Middle frontal gyrus (tissue), 1 donor: ENCODE measurements around the gene LY9.

ENCODE experiments used
- DNase-seq: peaks from one replicate; pipeline ENCODE4 v3.0.0-alpha.2; 2015; ENCODE audit warnings: low spot score; ENCODE audit errors: extremely low spot score

The LY9 gene

GRCh38 chr1:160835751-160836150 is 39.8 kb downstream of the LY9 start:
- DNase-seq = no peak

DNA sequence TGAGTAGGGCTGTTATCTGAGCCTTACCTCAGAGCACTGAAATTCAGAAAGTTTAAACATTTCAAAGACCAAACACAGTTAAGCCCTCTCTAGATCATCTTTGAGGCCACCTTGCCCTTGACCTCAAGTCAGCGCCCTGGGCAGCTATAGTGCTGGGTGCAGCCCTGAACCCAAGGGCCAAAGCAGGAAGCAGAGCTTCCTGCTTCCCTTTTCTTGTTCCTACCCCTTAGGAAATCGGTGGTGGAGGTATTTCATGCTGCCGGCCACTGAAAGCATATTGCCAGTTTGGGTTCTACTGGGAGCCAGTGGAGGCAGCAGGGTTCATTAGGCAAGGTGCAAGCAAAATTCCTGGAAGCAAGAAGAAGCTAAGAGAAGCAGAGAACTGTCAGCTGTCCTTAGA is 40.6 kb downstream of the LY9 start:
- no peak for DNase-seq

DNA sequence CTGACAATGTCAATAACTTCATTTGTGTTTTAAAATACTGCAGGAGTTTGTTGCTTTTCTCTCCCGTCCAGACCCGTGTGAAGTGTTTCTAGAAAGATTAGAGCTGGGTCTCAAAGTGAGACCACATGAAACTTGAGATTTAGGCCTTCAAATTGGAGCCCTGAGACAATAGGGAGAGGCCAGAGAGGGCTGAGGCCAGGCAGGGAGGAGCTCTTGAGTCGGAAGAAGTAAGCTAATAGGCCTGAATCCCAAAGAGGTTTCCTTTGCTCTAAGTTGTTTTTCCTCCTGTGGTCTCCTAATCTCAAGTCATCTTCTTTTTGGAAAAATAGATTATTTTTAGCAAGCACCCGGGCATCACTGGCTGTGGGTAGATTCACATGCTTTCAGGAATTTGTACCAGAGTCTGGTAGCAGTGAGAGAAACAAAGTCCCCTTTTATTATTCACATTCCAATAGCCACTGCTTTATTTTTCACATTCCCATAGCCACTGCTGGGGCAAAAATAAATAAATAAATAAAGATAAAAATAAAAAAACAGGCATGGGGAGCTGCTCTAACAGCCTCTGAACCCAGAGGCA is 41.1 kb downstream of the LY9 start:
- DNase-seq = no peak

GRCh38 chr1:160837558-160838205 is 41.7 kb downstream of the LY9 start:
- DNase-seq = no peak

DNA sequence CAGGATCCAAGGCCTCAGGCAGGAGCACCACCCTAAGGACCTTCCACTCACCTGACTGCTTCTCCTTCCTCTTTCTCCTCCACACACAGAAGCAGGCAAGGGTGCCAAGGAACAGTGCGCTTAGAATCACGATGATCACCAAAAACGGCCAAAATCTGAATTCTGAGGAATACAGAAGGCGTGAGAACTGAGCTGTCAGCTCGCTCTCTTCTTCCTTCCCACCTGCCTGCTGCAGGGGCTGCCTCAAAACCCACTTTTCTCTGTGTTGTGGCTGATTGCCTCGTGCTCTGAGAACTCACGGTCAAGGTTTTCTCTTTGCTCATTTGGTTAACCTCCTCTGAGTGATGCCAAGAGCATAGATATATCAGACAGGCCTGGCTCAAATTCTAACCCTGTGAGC is 42.9 kb downstream of the LY9 start:
- DNase-seq = no peak

GRCh38 chr1:160839746-160840145 is 43.8 kb downstream of the LY9 start:
- DNase-seq = no peak

DNA sequence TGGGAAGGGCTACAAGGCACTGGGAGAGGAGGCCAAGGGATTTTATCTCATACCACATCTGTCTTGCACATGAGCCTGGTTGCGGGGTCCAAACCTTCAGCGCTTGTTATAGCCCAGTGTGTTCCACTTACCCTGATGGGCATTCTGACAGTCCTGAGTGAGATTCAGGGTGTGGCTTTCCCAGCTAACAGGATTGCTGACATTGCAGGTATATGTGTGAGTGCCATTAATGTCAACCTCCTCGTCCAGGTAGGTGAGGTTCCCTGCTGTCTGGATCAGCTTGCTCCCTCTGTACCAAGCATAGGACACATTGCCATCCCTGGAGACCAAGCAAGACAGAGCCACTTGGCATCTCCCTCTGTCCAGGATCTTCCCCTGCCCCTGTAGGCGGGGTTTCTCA is 45.1 kb downstream of the LY9 start:
- DNase-seq = no peak

DNA sequence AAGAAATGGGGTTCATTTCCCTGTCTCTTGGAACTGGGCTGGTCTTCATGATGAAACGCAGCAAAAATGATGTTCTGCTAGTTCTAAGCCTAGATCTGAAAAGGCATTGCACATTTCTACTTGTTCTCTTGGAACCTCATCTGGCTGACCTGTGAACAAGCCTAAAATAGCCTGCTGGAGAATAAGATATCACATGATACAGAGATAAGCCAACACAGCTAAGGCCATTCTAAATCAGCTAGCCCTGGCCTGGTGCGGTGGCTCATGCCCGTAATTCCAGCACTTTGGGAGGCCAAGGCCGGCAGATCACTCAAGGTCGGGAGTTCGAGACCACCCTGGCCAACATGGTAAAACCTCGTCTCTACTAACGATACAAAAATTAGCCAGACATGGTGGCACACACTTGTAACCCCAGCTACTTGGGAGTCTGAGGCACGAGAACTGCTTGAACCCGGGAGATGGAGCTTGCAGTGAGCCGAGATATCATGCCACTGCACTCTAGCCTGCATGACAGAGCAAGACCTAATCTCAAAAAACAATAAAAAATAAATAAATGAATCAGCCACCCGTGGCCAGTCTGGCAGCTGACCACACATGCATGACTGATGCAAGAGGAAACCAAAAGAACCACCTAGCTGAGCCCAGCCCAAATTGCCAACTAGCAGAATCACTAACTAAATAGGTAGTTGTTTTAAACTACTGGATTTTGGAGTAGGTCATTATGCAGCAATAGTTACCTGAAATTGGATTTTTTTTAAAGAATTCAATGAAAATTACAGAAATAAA is 48.7 kb downstream of the LY9 start:
- no peak for DNase-seq

- no peak for DNase-seq
Observed at GRCh38 chr1:160846281-160846680, 50.3 kb downstream of the LY9 start.

DNA sequence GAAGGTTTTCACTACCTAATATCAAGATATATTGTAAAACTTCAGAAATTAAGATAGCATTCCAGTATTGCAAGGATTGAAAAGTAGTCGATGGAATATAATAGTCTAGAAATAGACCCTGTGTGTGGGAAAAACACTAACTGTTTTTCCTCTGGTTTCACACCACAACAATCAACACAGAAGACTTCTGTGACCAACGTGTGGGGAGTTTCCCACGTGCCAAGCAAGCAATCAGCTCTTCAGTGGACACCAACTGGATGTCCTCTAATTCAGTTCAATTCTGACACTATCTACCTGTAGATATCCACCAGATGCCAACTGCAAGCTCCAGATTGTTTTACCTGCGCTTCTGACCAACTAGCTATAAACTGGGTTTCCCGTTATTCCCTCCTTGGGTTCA is 54.6 kb downstream of the LY9 start:
- no peak for DNase-seq

DNA sequence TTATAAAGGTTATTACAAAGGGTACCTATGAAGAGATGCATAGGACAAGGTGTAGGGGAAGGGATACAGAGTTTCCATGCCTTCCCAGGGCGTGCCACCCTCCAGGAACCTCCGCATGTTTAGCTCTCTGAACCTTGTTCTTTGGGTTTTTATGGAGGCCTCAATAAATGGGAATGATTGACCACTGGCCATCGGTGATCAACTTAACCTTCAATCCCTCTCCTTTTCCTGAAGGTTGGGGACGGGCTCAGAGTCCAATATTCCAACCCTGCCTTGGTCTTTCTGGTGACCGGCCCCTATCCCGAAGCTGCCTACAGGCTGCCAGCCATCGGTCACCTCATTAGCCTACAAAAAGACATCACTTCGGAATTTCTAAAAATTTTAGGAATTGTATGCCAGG is 55.0 kb downstream of the LY9 start:
- no peak for DNase-seq

GRCh38 chr1:160853014-160853413 is 57.0 kb downstream of the LY9 start:
- no peak for DNase-seq

- DNase-seq = no peak
Observed at GRCh38 chr1:160853754-160854153, 57.8 kb downstream of the LY9 start.

- no peak for DNase-seq
Observed at GRCh38 chr1:160855181-160855981, 59.4 kb downstream of the LY9 start.

DNA sequence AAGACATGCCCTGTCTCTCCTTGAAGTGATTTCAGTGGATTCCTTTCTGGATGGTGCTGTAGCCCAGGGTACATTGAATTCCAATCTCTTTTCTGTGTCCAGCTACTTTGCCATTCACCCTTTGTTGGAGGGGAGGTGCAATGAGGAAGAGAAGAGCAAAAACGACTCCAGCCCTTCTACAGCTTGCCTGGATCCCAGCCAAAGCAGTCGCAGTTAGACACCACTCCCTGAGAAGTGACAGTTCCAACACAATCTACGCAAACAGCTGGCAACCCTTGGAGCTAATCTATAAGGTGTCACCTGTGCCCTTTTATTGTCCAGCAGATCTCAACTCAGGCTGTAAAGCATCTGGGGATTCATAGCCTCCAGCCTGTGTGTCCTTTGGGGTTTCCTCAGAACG is 62.1 kb downstream of the LY9 start:
- no peak for DNase-seq

DNA sequence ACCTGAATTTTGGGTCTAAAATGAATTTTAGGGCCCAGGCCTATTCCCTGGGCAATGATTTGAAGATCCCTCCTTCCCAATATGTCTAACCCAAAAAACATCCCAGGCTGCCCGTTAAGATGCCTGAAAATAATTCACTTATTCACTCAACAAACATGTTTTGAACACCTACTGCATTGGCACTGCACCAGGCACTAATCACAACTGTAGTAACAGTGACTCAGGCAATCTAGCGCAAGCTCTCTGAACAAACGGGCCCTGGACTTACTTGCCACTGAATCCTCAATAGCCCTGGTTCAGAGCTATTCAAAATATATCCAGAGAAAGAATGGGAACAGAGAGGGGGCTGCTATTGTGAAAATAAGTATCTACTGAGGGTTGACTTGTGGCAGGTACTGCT is 62.5 kb downstream of the LY9 start:
- no peak for DNase-seq

DNA sequence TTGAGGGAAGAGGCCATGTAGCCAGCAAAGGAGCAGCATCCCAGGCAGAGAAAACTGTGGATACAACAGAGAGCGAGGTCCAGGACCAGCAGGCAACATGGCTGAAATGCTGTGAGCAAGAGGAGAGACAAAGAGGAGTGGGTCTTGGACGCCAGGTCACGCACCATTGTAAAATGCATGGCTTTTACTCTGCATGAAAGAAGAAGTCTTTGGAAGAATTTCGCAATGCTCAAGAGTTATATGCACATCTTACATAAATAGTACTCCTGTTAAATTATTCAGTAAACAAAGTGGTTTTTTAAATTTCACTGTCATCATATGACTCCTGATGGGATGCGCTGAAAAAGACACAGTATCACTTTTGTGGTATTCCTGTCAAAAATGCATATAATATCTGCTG is 63.2 kb downstream of the LY9 start:
- DNase-seq = no peak

DNA sequence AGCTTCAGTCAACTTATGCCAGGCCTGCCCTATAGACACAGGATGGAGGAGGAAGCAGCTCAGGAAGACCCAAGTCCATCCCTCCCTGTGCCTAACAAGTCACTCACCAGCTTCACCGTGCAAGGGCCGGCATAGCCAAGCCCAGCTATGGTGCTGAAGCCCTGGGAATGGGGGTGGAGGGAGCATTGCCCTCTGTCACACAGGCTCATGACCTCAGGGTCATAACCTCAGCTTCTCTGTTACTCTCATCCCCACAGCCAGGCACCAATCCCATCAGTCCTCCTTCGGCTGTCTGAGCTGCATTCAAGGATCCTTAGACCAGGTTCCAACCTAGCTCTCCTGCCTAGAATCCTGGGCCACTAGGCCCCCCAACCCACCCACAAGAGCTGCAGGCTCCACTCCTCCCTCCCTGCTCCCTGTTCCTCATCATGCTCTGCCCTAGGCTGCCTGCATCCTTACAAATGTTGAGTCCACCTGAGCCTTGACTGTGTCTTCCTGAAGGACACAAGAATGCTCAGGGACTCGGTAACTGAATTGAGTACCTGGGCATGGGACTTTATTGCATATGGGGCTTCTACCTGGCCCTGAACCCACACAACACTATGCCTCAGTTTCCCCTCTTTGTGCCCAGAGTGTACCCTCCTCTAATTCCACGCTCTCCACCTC is 65.0 kb downstream of the LY9 start:
- DNase-seq = no peak

- DNase-seq = no peak
Observed at GRCh38 chr1:160862203-160863060, 66.5 kb downstream of the LY9 start, which contains the start of gene CD244. CD244 (minus strand) TSS chr1:160862887; CDS start chr1:160862677, 210 bp downstream.

DNA sequence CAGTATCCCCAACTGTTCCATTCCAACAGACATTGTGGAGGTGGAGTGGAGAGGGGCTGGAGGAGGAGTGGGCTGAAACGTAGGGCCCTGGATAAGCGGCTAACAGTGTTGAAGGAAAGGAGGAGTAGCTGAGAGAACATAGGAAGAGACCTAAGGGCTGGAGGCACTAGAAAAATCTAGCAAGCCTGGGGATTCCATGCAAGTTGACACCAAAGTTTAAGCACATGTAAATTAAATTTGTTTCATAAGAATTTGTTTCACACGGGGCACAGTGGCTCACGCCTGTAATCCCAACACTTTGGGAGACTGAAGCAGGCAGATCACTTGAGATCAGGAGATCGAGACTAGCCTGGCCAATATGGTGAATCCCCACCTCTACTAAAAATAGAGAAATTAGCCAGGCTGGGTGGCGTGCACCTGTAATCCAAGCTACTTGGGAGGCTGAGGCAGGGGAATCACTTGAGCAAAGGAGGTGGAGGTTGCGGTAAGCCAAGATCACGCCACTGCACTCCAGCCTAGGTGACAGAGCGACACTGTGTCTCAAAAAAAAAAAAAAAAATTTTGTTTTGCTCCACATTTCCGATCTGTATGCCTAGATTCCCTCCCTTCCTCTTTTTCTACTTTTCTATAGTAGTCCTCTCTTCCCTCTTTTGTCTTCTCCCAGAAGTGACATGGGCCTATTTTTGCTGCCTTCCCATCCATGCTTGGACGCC is 67.2 kb downstream of the LY9 start:
- no peak for DNase-seq
